GM12873 (cell line): ENCODE results near the gene ECI2.

Source experiments
- TF ChIP-seq, protein P1 (sequence below): IDR thresholded peaks from 2 replicates; pipeline ENCODE4 v1.5.1; 2012; ENCODE audit warnings: low read depth, mild to moderate bottlenecking, moderate library complexity, low read length, control low read depth; ENCODE audit not compliant: insufficient read depth; ENCODE audit errors: missing control alignments

ECI2 gene

DNA sequence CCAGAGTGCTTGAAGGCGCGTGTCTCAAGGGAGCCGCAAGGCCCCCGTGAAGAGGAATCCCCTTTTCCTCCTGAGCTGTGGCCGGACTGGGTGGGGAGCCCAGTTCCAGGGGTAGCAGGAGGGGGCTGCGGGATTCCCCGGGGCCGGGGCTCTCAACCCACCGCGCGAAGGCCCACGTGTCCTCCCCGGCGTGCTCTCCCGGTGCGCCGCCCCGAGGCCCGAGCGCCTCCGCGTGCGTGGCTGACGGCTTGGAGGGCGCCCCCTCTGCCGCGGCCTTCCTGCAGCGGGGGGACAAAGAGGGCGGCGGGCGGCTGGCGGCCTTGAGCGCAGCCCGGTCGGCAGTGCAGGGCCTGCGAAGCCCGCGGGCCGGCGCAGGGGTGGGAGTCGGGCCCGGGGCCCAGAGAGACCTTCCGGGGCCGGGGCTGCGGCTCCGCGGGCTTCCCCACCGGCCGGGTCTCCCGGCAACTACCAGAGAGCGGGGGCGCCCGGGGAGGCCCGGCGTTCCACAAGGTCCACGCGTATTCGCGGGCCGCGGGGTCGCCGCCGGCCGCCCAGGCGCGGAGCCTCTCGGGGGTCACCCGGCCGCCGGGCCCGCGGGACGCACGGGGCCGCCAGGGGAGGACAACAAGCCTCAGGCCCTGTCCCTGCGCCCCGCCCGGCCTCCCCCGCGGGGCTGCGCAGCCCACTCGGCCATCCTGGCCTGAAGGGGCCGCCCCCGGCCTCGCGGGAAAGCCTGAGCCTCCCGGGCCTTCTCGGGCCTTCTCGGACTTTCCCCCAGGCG, 56.5 kb downstream of the ECI2 start, which contains the start of gene FAM217A:
TSS of gene FAM217A (minus strand) at position 447 of the 781 bp plus-strand sequence. CDS start 1,723 bp downstream, outside the sequence.
- TF ChIP-seq, protein P1, sequence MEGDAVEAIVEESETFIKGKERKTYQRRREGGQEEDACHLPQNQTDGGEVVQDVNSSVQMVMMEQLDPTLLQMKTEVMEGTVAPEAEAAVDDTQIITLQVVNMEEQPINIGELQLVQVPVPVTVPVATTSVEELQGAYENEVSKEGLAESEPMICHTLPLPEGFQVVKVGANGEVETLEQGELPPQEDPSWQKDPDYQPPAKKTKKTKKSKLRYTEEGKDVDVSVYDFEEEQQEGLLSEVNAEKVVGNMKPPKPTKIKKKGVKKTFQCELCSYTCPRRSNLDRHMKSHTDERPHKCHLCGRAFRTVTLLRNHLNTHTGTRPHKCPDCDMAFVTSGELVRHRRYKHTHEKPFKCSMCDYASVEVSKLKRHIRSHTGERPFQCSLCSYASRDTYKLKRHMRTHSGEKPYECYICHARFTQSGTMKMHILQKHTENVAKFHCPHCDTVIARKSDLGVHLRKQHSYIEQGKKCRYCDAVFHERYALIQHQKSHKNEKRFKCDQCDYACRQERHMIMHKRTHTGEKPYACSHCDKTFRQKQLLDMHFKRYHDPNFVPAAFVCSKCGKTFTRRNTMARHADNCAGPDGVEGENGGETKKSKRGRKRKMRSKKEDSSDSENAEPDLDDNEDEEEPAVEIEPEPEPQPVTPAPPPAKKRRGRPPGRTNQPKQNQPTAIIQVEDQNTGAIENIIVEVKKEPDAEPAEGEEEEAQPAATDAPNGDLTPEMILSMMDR = no peak

DNA sequence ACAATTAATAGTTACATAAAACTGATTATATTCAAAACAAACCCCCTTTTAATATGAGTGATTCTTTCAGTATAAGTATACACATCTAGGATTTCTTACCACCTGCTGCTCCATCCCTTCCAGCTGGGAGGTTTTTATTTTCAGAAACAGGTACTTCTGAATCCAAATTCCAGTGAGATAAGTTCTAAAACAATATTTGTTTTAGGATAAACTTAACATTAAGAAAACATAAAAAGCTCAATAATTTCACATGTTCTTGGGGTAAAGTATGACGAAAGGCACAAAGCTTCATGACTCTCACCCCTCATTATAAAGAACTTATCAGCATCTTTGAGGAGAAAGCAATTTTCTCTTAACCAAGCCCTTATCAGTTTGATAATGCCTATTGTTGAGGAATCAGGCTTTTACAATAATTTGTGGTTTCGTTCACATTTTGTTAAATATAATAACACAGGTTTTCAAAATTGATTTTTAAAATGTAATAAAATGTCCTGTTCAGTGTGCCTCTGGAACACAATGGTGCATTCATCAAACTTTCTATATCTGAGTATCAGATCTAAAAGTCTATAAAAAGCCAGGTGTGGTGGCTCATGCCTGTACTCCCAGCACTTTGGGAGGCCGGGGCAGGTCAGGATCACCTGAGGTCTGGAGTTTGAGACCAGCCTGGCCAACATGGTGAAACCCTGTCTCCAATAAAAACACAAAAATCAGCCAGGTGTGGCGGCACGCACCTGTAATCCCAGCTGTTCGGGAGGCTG, 60.7 kb downstream of the ECI2 start:
- TF ChIP-seq, protein P1 = no peak

DNA sequence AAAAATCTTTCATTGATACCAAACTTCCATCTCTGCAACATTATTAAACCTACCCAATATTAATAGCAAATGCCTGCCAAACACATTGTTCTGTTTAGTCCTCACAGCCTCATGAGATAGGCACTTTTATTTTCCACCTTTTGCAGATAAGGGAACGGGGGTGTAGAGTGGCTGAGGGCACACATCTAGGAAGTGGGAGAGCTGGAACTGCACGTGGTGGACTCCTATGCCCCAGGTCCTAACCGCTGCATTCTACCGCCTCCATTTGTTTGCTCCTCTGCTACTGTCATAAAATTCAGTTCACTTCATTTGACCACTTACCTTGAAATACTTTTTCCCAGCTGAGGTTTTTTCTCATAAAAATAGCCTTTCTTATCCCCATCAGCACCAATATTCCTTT, 64.0 kb downstream of the ECI2 start:
- TF ChIP-seq, protein P1 = no peak

DNA sequence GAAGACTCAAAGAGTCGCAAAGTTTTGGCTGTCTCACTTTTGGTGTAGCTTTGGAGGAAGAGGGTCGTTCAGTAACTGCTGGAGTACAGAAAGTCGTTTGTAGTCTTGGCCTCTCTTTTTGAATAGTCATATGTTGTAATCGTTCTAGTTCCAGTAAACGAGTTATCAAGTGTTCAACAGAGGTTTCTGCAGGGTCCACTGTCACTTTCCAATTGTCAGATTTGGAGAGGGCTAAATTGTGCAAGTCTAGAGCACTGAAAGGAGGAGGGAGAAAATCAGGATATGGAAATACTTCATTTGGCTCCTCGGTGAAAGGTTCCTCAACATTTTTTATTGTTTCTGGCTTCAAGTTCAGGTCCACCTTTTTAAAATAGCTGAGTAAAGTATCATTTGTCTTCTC, 66.2 kb downstream of the ECI2 start:
- TF ChIP-seq, protein P1 = no peak

DNA sequence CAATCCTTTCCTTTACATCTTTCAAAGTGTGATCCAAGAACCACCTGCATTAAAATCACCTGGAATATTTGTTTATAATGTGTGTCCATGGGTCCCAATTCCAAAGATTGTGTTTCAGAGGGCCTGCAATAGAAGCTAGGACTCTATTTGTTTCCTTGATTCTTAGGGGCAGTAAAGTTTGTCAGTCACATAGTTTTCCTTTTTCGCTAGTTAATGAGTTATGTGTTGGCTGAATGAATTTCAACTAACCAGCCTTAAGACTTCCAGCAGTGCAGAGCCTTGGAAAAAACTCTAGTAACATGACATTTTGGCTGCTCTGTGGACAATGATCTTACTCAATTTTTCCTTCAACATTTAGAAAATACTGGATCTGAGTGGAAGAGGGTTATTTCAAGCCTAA, 67.7 kb downstream of the ECI2 start:
- TF ChIP-seq, protein P1 = no peak

DNA sequence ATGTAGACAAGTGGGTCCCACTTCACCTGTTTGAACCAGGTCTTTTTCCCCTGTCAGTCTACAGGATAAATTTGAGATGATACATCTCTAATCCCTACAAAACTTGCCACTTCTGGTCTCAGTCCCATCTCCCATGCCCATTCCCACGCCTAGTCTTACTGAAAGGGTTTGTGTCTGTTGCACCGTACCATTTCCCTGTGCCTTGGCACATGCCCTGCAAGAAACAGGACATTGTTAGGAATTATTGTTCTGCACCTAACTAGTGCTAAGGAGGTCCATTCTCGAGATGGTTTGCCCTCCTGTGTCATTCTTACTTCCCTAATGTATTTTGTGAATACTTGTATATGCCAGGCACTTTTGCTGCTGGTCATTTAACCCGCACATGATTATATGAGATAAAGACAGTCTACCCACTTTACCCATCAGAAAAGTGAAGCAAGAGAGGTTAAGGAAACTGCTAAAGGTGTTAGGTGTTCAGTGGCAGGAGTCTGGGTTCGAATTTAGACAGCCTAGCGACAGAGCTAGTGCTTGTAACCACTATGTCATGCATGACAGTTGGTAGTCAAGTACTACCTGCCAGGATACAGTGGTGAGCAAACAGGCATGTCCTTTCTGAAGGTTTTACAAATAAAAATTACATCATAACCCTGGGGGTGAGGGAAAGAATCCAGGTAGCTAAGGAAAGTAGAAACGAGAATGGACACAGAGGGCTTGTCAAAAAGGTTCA, 69.2 kb downstream of the ECI2 start:
- TF ChIP-seq, protein P1 = no peak
